Fibroblast of the aortic adventitia (primary cell): Measurements from ENCODE around the gene FKRP. TPM values are rescaled to one million over a fixed set of nuclear protein-coding genes. Genes with fewer than 3 reads are reported as not detected.
"Not testable (repeated sequence)": the region's sequence is repeated elsewhere in the genome, so short reads cannot be mapped to it uniquely, and the experiment has no call there.

Experiments used
- DNase-seq: peaks from one replicate; pipeline ENCODE4 v3.0.0-alpha.2; 2010; ENCODE audit warnings: low read depth
- H3K4me3 ChIP-seq: 2 replicates; pipeline ENCODE4 v1.5.1; 2011; ENCODE audit warnings: low read depth, mild to moderate bottlenecking, control low read depth, low read length, moderate library complexity
- total RNA-seq: library from RNA; depleted of rRNA; stranded (reverse); fragments of >200 nt; gene quantifications from 2 replicates; pipeline ENCODE4 v1.2.3, GENCODE V29; 2012; ENCODE audit warnings: low replicate concordance
- TF ChIP-seq, protein P1 (sequence below): IDR thresholded peaks from 2 replicates; pipeline ENCODE4 v1.5.1; 2011; ENCODE audit warnings: mild to moderate bottlenecking, low read length, control low read depth, inconsistent platforms; ENCODE audit not compliant: insufficient read depth

FKRP gene
- total RNA-seq, 1 donor = 11.8 TPM

DNA sequence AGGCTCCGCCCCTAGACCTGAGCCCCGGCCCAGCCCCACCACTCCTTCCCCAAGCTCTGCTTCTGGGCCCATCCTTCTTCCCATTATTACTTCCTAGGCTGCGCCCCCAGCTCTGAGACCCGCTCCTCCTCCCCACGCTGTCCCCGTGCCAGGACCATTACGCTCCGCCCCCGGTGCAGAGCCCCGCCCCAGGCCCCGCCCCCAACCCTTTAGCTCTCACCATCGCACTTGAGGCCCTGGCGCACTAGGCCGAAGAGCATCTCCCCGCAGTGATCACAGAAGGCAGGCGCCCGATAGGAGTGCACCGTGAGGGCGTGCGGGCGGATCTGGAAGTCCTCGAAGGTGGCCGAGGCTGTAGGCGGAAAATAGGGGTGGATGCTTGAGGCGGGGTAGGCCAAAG lies 35.2 kb upstream of the FKRP start:
- no peak for DNase-seq
- TF ChIP-seq, protein P1, sequence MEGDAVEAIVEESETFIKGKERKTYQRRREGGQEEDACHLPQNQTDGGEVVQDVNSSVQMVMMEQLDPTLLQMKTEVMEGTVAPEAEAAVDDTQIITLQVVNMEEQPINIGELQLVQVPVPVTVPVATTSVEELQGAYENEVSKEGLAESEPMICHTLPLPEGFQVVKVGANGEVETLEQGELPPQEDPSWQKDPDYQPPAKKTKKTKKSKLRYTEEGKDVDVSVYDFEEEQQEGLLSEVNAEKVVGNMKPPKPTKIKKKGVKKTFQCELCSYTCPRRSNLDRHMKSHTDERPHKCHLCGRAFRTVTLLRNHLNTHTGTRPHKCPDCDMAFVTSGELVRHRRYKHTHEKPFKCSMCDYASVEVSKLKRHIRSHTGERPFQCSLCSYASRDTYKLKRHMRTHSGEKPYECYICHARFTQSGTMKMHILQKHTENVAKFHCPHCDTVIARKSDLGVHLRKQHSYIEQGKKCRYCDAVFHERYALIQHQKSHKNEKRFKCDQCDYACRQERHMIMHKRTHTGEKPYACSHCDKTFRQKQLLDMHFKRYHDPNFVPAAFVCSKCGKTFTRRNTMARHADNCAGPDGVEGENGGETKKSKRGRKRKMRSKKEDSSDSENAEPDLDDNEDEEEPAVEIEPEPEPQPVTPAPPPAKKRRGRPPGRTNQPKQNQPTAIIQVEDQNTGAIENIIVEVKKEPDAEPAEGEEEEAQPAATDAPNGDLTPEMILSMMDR = no peak

DNA sequence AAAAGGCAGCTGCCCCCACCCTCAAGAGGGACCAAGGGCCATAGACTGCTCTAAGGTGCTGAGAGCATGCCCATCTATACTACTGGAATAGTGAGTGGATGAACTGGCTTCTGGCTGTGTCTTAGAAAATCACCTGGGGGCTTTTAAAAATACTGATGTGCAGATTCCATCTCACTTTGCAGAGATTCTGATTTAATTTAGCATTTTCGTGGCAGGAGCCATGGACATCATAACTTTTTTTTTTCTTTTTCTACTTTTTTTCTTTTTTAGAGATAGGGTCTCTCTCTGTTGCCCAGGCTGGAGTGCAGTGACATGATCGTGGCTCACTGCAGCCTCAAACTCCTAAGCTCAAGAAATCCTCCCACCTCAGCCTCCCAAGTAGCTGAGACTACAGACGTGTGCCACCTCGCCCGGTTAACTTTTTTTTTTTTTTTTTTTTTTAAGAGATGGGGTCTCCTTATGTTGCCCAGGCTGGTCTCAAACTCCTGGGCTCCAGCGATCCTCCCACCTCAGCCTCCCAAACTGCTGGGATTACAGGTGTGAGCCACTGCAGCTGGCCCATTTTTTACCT lies 33.0 kb upstream of the FKRP start:
- not testable (repeated sequence) for DNase-seq, H3K4me3 ChIP-seq

More for the DNA sequence above, 35.2 kb upstream of the FKRP start:
- no peak overlapping the region for H3K4me3 ChIP-seq

DNA sequence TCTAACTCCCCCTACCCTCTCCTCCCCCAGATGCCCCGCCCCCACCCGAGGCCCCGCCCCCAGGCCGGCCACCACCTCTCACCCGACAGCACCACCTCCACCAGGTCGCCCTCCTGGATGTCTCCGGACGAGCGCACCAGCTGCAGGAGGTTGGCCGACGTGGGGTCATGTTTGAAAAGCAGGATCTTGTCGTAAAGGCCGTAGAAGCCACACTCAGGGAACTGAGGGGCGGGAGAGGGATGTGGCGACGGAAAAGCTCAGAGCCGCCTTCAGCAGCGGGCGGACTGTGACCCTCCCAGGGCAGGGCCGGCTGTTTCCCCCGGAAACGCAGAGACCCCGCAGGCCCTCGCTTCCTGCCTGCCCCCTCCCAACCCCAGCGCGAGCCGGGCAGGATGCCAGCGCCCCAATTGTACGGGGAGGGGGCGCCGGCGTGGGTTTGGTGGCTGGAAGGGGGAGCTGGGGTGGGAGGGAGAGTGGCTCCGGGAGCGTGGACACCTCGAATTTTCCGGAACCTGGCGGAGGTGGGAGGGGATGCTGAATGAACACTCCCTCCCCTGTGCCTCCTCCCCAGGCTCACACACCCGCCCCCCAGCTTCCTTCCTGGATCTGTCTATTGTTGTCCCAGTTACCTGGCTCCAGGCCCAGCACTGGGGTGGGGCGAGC lies 31.9 kb upstream of the FKRP start:
- TF ChIP-seq, protein P1 = no peak
- H3K4me3 ChIP-seq = peak overlapping the region; percentile 78
- peak; percentile 77 for DNase-seq

DNA sequence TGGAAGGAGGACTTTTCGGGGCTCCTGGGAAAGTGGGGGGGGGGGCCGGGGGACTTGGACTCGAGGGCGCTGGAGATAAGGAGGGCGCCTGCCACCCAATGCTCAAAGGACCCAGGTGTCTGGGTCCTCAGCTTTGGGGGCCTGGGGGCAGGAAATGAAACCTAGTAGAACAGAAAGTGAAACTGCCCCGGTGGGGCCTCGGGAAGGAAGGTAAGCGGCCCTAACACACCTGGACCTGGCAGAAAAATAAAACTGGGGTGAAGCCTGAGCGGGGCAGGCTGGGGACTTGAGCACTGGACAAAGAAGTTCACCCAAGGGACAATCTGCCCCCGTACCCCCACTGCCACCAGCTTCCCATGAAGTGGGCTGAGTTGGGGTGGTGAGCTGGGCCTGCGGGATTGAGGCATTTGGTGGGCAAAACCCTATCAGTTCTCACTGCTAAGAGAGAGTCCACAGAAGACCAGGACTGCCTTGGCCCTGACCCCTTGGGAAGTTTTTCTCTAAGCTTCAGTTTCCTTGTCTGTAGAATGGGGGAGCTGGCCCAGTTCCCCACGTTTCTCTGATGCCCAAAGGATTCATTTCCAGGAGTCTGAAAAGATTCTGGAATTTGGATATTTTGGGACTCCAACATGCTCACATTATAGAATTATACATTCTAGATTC lies 31.3 kb upstream of the FKRP start:
- no peak for DNase-seq
- TF ChIP-seq, protein P1 = no peak

DNA sequence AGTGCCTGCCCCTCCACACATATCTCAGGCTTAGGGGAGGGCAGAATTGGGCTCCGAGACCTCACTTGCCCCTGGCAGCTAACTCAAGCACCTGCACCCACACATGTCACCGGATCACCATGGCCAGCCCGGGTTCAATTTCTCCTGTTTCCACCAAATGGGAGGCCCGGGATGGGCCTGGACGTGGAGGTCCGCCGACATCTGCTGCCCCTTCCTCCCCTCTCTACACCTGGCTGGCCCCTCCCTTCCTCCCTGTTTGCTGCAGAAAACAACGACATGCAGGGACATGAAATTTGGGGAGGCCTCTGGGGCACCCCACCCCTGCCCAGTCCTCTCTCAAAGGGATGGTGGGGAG lies 30.3 kb upstream of the FKRP start:
- TF ChIP-seq, protein P1 = no peak
- peak overlapping the region; percentile 78 for H3K4me3 ChIP-seq
- no peak for DNase-seq

More for the DNA sequence above, 31.3 kb upstream of the FKRP start:
- peak overlapping the region; percentile 78 for H3K4me3 ChIP-seq

DNA sequence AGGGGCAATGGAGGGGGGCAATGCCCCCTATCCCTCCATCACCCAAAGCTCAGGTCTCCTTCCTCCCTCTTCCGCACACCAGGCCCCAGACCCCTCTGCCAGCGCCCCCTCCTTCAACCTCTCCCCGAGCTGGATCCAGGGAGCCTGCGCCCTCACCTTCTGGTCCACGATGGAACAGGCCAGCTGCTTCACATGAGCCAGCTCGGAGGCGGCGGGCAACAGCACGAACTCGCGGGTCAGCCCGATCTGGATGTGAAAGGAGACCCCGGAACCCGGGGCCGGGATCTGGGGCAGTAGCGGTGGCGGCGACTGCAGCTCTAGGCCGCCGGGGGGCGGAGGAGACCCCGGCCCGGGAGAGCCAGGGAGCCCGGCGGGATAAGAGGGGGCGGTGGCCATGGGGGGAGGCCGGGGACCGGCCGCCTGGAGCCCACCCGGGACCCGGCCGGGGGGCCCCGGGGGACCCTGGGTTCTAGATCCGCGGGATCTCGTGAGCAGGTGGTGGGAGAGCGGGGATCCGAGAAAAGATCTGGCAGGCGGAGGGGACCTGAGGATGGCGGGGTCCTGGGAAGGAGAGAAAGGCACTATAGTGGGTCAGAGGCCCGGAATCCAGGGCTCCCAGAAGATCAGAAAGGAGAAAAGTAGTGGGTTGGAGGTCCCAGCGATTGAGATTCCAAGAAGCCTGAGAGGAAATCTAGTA lies 29.7 kb upstream of the FKRP start:
- TF ChIP-seq, protein P1 = no peak
- H3K4me3 ChIP-seq = peak overlapping the region; percentile 78
- no peak for DNase-seq

DNA sequence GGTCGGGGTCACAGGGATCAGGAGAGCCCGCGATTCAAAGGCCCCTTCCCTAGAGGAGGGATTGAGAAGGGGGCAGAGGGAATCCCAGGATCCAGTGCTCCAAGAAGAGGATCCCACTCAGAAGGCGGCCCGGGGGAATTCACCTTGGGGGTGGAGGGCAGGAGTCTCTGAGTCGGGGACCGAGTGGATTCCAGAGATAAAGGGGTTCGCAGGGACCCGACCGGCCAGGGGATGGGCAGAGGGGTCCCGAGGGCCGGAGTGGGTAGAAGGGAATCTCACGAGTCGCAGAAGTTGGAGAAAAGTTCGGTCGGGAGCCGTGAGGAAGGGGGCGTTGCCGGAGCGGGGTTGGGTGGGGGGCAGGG lies 29.2 kb upstream of the FKRP start:
- no peak for DNase-seq
- H3K4me3 ChIP-seq = peak overlapping the region; percentile 78
- TF ChIP-seq, protein P1 = no peak
